ENCODE data around the gene ADGRV1.

- no peak for TF ChIP-seq CTCF (IDR thresholded peaks at IDR 0.05)
- TF ChIP-seq POLR2A (IDR thresholded peaks at IDR 0.05), result no peak
Measured at GRCh38 chr5:90852531-90852930, 293.9 kb downstream of the ADGRV1 start.
